ENCODE data around the gene UCP3.

UCP3 gene

DNA sequence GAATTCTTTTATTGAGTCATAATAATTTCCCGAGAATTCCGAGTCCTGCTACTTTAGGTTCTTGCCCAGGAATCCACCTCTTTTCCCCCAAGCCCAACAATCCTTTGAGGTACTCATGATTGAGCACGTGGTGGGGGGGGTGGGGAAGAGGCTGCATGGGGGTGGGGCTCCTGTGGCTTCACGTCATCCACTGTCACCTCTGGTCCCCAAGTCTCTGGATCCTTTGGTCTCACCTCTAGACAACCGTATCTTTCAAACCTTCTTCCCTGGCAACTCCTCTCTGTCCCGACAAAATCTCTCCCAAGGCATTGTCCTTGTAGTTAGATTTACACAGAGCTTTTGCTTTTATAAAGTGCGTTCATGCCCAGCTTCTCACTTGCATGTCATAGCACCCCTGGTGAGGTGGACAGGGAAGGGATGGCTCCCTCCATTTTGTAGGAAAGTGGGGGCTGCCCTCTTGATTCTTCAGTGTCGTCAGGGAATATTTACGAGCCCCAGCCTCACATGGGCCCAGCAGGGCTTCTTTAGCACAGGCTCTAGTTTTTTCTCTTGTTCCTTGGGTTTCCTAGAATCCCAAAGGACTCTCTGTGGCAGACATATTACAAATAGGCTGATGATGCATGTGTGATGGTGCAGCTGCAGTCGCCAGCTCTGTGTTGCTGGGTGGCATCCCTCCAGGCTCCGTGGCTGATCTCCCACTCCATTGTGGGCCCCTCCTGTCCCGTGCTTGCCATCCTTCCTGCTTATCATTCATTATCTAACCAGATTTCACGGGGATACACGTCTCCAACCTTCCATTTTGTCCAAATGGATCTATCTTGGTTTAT is 8.4 kb downstream of the UCP3 start:
- TF ChIP-seq GATA3 (IDR thresholded peaks at IDR 0.05; ENCODE audit: low read depth, low read length) (no peak), GATA2 (IDR thresholded peaks at IDR 0.05; ENCODE audit: low read depth, low read length) (no peak)

- no peak for TF ChIP-seq GATA2 (IDR thresholded peaks at IDR 0.05; ENCODE audit: low read depth, low read length)
- TF ChIP-seq GATA3 (IDR thresholded peaks at IDR 0.05; ENCODE audit: low read depth, low read length), result no peak
Observed at GRCh38 chr11:73999581-74000306, 9.1 kb downstream of the UCP3 start.

GRCh38 chr11:73998846-73999575 is 9.9 kb downstream of the UCP3 start:
- TF ChIP-seq GATA3 (IDR thresholded peaks at IDR 0.05; ENCODE audit: low read depth, low read length) (no peak), GATA2 (IDR thresholded peaks at IDR 0.05; ENCODE audit: low read depth, low read length) (no peak)

DNA sequence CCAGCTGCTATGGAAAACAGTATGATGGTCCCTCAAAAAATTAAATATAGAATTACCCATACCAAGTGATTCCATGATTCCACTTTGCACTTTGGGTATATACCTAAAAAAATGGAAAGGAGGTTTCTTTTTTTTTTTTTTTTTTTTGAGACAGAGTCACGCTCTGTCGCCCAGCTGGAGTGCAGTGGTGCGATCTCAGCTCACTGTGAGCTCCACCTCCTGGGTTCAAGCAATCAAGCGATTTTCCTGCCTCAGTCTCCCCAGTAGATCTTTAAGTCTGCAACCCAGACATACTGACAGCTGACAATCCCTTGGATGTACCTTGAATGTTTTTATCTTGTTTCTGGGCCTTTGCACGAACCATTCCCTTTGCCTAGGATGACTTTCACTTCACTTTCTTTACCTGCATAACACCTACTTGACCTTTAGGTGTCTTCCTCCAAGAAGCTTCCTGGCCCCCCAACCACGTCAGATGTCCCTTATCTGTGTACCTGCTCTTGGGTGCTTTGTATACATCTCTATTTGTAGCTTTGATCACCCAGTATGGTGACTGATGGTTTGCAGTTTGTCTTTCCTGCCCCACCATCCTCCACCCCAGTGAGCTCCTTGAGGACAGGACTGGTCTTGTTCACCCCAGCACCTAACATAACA is 11.6 kb downstream of the UCP3 start:
- TF ChIP-seq GATA2 (IDR thresholded peaks at IDR 0.05; ENCODE audit: low read depth, low read length) (no peak), GATA3 (IDR thresholded peaks at IDR 0.05; ENCODE audit: low read depth, low read length) (no peak)

GRCh38 chr11:73996161-73996747 is 12.6 kb downstream of the UCP3 start:
- no peak for TF ChIP-seq GATA2 (IDR thresholded peaks at IDR 0.05; ENCODE audit: low read depth, low read length)
- no peak for TF ChIP-seq GATA3 (IDR thresholded peaks at IDR 0.05; ENCODE audit: low read depth, low read length)

- no peak for TF ChIP-seq GATA3 (IDR thresholded peaks at IDR 0.05; ENCODE audit: low read depth, low read length)
- no peak for TF ChIP-seq GATA2 (IDR thresholded peaks at IDR 0.05; ENCODE audit: low read depth, low read length)
Observed at GRCh38 chr11:73995731-73996130, 13.2 kb downstream of the UCP3 start.

DNA sequence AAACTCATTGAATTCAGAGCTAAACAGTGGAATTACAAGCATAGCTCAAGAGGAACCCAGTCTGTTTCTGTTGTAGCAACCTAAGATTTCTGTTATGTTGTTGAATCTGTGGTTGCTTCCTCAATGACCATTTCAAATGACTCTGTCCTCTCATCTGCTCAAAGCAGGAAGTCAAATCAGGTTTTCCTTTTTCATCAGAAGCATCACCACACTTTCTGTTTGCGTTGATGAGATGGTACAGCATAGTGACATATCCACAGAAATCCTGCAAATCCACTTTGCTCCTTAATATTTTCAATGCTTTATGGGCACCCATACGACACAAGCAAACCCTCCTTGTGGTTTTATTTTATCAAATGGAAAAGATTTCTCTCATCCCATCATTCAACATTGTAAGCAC is 13.6 kb downstream of the UCP3 start:
- TF ChIP-seq GATA2 (IDR thresholded peaks at IDR 0.05; ENCODE audit: low read depth, low read length) (no peak), GATA3 (IDR thresholded peaks at IDR 0.05; ENCODE audit: low read depth, low read length) (no peak)

GRCh38 chr11:73991471-73992006 is 17.3 kb downstream of the UCP3 start:
- TF ChIP-seq GATA3 (IDR thresholded peaks at IDR 0.05; ENCODE audit: low read depth, low read length), result no peak
- TF ChIP-seq GATA2 (IDR thresholded peaks at IDR 0.05; ENCODE audit: low read depth, low read length), result no peak

GRCh38 chr11:73990730-73991129 is 18.2 kb downstream of the UCP3 start:
- TF ChIP-seq GATA2 (IDR thresholded peaks at IDR 0.05; ENCODE audit: low read depth, low read length) (no peak), GATA3 (IDR thresholded peaks at IDR 0.05; ENCODE audit: low read depth, low read length) (no peak)

DNA sequence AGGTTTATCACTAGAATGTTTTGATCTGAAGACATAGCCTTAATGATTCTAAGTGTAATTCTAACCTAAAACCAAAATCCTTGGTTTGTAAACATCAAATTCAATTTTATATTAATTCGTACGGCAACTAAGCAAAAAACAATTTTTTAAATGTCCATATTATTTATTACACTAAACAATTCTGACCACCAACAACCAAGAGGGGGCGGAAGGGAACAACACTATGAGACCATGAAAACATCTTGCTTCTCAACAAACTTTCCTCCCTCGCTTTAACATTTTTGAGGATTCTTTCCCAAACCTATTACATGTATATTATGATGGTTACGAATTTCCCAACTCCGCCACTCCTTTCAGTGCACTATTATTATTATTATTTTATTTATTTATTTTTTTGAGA is 19.7 kb downstream of the UCP3 start:
- TF ChIP-seq GATA2 (IDR thresholded peaks at IDR 0.05; ENCODE audit: low read depth, low read length) (no peak), GATA3 (IDR thresholded peaks at IDR 0.05; ENCODE audit: low read depth, low read length) (no peak)

GRCh38 chr11:73988227-73988626 is 20.7 kb downstream of the UCP3 start:
- no peak for TF ChIP-seq GATA3 (IDR thresholded peaks at IDR 0.05; ENCODE audit: low read depth, low read length)

- no peak for TF ChIP-seq GATA3 (IDR thresholded peaks at IDR 0.05; ENCODE audit: low read depth, low read length)
- no peak for TF ChIP-seq GATA2 (IDR thresholded peaks at IDR 0.05; ENCODE audit: low read depth, low read length)
Observed at GRCh38 chr11:73983741-73984538, 24.9 kb downstream of the UCP3 start.

Measured in SH-SY5Y (cell line).